Brain pericyte (primary cell): ENCODE measurements around the gene UPB1.

ENCODE experiments used
- DNase-seq: peaks from one replicate; pipeline ENCODE4 v3.0.0-alpha.2; 2012; ENCODE audit warnings: low read depth, low spot score

UPB1 gene

DNA sequence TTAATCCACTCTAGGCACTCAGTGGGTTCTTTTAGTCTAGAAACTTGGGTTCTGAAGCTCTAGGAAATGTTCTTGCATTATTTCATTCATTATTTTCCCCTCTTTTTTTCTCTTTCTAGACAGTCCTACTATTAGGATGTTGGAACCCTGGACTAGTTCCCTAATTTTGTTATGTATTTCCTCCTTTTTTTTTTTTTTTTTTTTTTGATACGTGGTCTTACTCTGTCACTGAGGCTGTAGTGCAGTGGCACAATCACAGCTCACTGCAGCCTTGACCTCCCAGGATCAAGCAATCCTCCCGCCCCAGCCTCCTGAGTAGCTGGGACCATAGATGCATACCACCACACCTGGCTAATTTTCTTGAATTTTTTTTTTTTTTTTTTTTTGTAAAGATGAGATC is 9.4 kb downstream of the UPB1 start:
- no peak for DNase-seq

- no peak for DNase-seq
Measured at GRCh38 chr22:24504956-24505736, 10.0 kb downstream of the UPB1 start.

DNA sequence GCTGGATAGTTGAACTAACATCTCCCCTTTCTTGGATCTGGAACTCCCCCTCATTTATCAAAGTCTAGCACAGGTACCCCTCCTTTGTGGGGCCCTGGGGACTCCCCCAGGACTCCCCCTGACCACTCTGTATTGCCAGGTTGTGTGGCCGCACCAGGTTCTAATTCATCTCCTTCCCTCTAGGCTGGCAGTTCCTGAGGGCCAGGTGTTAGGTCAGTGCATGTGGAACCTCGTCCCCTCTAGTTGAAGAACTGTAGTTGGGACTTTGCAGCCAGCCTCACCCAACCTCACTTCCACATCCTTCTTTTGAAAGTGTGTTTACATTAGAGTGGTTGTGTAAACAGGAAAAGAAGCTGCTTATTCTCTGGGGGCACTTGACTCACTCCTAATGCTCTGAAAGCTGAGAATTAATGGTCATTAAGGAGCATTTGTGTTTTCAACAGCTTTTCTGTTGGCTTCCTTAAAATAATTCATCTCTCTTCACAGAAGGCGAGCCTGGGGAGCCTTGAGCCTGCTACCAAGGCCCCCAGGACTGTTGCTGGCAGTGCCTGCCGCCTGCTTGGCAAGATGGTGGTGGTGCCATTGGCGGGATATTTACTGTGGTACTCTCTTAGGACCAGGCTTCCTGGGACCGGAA is 11.8 kb downstream of the UPB1 start:
- DNase-seq: no peak

DNA sequence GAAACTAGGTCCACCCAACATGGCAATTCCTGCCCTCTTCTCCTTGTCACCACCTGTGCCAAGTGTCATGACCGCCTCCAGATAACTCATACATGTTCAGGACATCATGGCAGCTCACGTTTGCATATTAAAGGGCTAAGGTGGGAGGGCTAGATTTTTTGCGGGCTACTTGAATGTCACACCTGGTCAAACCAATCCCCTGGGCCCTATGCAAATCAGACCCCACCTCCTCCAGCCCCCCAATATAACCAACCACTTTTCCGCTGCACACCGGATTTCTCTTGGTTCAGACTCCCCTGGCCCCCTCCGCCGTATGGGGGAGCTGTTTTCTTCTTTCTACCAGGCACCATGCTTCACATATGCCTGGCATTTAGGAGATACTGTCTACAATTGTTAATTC is 12.6 kb downstream of the UPB1 start:
- no peak for DNase-seq

GRCh38 chr22:24510637-24511625 is 15.8 kb downstream of the UPB1 start:
- no peak for DNase-seq

GRCh38 chr22:24512043-24512442 is 16.9 kb downstream of the UPB1 start:
- DNase-seq: no peak

DNA sequence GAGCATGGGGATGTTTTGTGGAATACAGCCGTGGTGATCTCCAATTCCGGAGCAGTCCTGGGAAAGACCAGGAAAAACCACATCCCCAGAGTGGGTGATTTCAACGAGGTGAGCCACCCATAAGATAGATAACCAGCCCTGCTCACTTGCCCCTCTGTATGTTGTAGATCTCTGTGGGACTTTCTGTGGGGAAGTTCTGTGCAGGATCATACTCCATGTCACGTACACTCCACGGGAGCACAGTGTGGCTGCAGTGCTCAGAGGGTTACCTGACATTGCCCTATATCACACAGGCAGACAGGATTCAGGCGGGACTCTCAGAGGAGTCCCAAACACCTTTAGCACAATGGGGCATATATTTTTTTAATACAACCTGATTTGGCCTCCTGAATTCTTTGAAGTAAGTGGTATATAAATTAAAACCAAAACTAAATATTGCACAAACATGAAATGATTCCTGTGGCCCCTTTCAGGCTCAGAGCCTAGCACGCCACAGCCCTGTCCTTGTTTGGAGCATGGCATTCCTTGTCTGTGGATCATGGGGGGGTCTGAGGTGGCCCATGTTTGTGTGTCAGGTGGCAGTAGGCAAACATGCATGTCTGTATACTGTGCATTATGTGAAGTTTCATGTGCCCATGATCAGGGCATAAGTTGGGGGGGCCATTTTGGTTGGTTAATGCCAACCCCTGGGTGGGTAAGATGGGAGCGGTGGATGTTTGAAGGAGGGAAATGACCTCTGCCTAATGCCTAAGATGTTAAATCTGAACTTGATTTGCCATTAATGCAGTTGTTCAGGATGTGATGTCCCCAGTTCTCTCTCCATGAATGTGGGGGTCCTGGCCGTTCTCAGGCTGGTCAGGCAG is 18.5 kb downstream of the UPB1 start:
- no peak for DNase-seq

DNA sequence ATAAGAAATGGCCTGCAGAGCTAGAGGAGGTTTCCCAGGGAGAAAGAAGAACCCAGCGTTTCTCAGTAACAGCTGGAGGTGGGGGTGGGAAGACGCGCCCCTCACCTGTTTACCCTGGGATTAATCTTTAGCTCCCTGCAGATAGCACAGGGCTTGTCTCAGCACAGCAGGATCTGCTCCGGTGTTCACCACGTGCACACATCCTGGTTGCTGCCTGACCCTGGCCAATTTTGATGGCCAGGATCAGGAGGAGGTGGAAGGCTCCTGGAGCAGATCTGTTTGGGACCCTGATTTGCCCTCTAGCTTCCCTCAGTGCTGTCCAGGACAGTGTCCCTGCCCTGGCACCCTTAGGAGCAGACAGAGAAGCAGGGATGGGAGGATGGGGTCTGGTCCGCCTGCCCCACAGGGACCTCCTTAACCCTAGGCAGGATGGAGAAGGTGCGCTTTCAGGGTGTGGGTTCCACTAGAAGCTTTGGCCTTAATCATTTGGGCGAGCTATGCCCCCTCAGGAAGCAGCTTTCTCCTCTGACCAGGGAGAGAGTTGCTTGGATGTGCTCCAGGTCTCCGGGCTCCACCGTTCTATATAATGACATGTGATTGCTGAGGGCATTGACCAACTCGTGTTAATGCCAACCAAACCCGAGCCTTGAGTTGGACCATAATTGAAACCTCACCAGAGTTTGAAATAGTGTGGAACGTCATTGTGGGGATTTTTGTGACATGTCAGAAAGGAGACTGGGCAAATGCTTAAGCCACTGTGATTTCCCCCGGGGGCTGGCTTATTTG is 19.3 kb downstream of the UPB1 start:
- no peak for DNase-seq

DNA sequence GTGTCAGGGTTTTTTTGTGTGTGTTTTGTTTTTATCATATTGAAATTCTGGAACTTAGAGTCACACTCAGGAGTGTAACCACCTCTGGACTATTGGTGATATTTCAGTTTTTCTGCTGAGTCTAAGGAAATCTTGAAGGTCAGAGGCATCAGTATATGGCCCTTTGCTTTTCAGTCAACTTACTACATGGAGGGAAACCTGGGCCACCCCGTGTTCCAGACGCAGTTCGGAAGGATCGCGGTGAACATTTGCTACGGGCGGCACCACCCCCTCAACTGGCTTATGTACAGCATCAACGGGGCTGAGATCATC is 19.9 kb downstream of the UPB1 start:
- no peak for DNase-seq

DNA sequence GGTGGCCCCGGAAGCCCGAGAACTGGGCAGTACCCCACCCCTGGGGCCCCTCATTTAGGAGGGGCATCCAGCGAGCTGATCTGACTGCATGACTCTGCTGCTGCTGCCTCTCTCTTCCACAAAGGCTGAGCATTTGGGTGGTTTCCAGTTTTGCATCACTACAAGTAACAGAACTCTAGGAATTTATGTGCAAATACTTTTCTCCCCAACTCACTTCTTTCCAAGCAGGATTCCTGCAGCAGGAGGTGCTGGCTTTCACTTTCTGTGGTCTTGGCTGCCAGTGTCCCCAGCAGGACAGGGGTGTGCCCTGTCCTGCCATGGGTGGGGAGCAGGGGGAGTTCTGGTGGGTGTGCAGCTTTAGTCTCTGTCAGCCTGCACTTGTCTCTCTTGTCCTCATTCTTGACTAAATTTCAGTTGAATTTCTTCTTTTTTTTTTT is 21.2 kb downstream of the UPB1 start:
- DNase-seq: no peak

GRCh38 chr22:24517446-24517845 is 22.3 kb downstream of the UPB1 start:
- no peak for DNase-seq

DNA sequence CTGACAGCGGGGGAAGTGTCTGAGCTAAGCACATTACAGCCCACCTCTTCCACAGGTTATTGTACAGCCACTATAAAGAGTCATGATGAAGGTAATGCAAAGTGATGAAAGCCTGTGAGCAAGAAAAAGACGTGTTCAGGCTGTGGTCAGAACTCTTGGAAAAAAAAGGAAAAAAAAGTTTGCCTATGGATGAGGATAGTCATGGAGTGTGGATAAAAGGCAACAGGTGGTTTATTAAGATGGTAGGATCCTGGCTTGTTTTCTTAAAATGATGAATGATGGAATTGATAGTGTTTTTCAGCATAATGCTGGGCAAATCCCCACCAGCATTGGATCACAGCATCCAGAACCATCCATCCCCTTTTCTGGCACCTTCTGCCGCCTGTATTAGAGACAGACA is 23.1 kb downstream of the UPB1 start:
- DNase-seq: no peak

DNA sequence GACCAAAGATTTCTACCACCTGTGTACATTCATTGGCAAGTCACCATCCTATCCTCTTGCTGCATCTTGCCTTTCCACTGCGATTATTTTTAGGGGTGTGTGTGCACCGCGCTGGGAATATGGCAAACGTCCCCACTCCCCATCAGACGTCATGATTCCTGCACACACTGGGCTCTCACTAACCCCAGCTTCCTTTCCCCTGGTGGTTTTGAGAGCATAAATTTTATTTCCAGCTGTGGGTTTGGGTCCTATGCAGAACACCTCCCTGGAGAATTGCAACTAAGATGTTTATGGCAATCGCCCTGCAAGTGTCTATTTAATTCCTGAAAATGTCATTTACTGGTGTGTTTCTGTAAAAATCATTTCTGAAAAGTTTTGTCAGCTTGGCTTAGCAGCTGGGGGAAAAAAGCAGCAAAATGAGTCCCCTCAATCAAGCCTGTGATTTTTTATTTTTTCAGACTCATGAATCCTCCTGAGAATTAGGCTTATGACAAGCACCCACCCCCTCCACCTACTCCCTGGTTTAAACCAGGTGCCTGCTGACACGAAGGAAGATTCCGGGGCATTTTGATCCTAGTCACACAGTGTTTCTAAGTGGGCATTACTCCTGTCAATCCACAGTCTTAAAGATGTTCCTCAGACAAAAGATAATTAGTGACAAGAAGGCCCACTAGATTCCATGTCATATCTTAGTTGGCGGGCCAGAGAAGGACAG is 23.8 kb downstream of the UPB1 start:
- no peak for DNase-seq

GRCh38 chr22:24519496-24519895 is 24.4 kb downstream of the UPB1 start:
- DNase-seq: no peak

DNA sequence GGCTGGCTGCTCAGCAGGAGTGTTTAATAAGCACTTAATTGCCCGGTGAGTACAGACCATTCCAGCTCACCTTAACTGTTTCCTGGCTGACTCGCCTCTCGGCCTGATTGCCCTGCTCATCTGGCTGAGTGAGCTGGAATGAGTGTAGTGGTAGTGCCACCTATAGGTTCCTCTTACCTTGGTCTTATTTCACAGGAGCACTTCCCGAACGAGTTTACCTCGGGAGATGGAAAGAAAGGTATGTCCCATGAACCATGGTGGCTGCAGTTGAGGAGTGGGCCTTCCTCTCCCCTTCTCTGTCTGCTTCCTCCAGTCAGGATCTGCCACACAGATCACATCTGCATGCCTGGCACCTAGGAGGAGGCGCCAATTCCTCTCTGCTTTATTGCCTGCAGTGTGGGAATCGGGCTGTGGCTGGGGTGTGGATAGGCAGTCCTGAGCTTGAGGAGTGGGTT is 26.7 kb downstream of the UPB1 start:
- no peak for DNase-seq

DNA sequence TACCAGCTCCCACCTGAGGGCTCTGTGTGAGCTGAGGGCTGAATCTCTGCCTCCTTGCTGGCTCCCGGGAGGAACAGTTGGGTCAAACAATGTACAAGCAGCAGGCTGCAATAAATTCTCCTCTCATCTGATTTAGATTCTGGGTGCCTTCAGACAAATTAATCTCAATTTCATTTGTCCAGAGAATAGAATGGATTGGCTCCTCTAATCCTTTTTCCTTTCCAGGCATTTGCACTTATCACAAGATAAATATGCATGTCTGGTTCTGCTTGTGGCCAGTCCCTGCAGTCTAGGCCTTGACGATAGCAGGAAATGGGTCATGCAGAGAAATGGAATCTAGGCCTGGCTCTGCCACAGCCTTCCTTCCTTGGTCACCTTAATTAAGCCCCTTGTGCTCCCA is 28.7 kb downstream of the UPB1 start:
- DNase-seq: no peak

- DNase-seq: no peak
Measured at GRCh38 chr22:24525416-24526037, 30.4 kb downstream of the UPB1 start.

DNA sequence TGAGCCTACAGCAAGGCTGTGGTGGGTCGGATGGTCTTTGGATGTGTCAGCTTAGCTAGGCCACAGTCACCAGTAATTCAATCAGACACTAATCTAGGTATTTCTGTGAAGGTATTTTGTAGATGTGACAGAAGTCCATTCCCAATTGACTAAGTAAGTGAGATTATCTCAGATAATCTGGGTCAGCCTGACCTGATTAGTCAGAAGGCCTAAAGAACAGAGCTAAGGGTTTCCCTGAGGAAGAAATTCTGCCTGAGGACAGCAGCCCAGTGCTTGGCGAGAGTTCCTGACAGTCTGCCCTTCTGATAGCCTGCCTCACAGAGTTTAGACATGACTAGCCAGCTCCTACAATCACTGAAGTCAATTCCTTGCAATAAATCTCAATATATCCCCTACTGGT is 31.1 kb downstream of the UPB1 start:
- DNase-seq: no peak

GRCh38 chr22:24529898-24530297 is 34.8 kb downstream of the UPB1 start:
- DNase-seq: no peak
